PFSK-1 (cell line): ENCODE data around the gene METTL4.

Experiments
- FOXP2 ChIP-seq: optimal IDR thresholded peaks from 2 replicates; pipeline ENCODE3; 2011; ENCODE audit warnings: borderline replicate concordance, control low read depth, inconsistent platforms; ENCODE audit not compliant: insufficient read depth; ENCODE audit errors: extremely low read length, extremely low read depth
- POLR2AphosphoS5 ChIP-seq: IDR thresholded peaks from 2 replicates; pipeline ENCODE4 v1.6.1; 2012; ENCODE audit warnings: low read depth, mild to moderate bottlenecking, control low read depth, low read length, moderate library complexity
- REST ChIP-seq, 2 experiments: IDR thresholded peaks; 2 replicates each; pipeline versions ENCODE4 v1.6.1 to v1.8.0; 2011 to 2012; ENCODE audit warnings: low read depth in 2 of 2, low read length in 2 of 2, control low read depth in 1 of 2, inconsistent platforms in 1 of 2, mild to moderate bottlenecking in 1 of 2, moderate library complexity in 1 of 2; ENCODE audit not compliant: insufficient read depth in 1 of 2
- SIN3A ChIP-seq: IDR thresholded peaks from 2 replicates; pipeline ENCODE4 v1.6.1; 2012; ENCODE audit warnings: mild to moderate bottlenecking, low read length, moderate library complexity, borderline replicate concordance; ENCODE audit not compliant: insufficient read depth
- TAF1 ChIP-seq: IDR thresholded peaks from 2 replicates; pipeline ENCODE4 v1.6.1; 2012; ENCODE audit warnings: low read length, control low read depth, borderline replicate concordance; ENCODE audit not compliant: insufficient read depth

METTL4 gene

GRCh38 chr18:2610549-2610948, 39.2 kb upstream of the METTL4 start:
- TF ChIP-seq FOXP2, result no peak
- no peak for TF ChIP-seq TAF1
- no peak for TF ChIP-seq SIN3A
- TF ChIP-seq POLR2AphosphoS5, result no peak
- no peak for TF ChIP-seq REST (IDR thresholded peaks at IDR 0.05; ENCODE audit: insufficient read depth in 1 of 2, low read depth in 2 of 2, low read length in 2 of 2)

GRCh38 chr18:2609604-2610003, 38.3 kb upstream of the METTL4 start:
- TF ChIP-seq SIN3A, result no peak

- TF ChIP-seq TAF1 (no peak), SIN3A (no peak), REST (IDR thresholded peaks at IDR 0.05; ENCODE audit: insufficient read depth in 1 of 2, low read depth in 2 of 2, low read length in 2 of 2) (no peak), POLR2AphosphoS5 (no peak), FOXP2 (no peak)
Measured at GRCh38 chr18:2606335-2606734, 35.0 kb upstream of the METTL4 start.

GRCh38 chr18:2602844-2603243, 31.5 kb upstream of the METTL4 start:
- no peak for TF ChIP-seq POLR2AphosphoS5
- TF ChIP-seq FOXP2, result no peak
- TF ChIP-seq REST (IDR thresholded peaks at IDR 0.05; ENCODE audit: insufficient read depth in 1 of 2, low read depth in 2 of 2, low read length in 2 of 2), result no peak
- TF ChIP-seq SIN3A, result no peak
- no peak for TF ChIP-seq TAF1

- no peak for TF ChIP-seq REST (IDR thresholded peaks at IDR 0.05; ENCODE audit: insufficient read depth in 1 of 2, low read depth in 2 of 2, low read length in 2 of 2)
- TF ChIP-seq FOXP2, result no peak
Measured at GRCh38 chr18:2597639-2598038, 26.3 kb upstream of the METTL4 start.

GRCh38 chr18:2590303-2590702, 19.0 kb upstream of the METTL4 start:
- no peak for TF ChIP-seq FOXP2
- no peak for TF ChIP-seq SIN3A
- TF ChIP-seq POLR2AphosphoS5, result no peak
- TF ChIP-seq REST (IDR thresholded peaks at IDR 0.05; ENCODE audit: insufficient read depth in 1 of 2, low read depth in 2 of 2, low read length in 2 of 2), result no peak
- TF ChIP-seq TAF1, result no peak
